Astrocyte of the cerebellum (primary cell): ENCODE results near the gene AGXT.

Source experiments
- DNase-seq: peaks from one replicate; pipeline ENCODE4 v3.0.0-alpha.2; 2011; ENCODE audit warnings: low read depth
- H3K4me3 ChIP-seq: 2 replicates; pipeline ENCODE4 v1.5.1; 2011; ENCODE audit warnings: mild to moderate bottlenecking, low read depth, low read length, moderate library complexity
- CTCF ChIP-seq: IDR thresholded peaks from 2 replicates; pipeline ENCODE4 v1.5.1; 2012; ENCODE audit warnings: low read length, low read depth, moderate library complexity, mild to moderate bottlenecking; ENCODE audit errors: missing control alignments
- in situ Hi-C: cut with HindIII; loops from 2 replicates; pipeline ENCODE4 v1.10.0; 2017; ENCODE audit warnings: low sequenced_read_pairs

AGXT gene

GRCh38 chr2:240898731-240899467 is 30.3 kb downstream of the AGXT start:
- in situ Hi-C loops: no loop called here
- TF ChIP-seq CTCF: no peak
- DNase-seq: no peak
- H3K4me3 ChIP-seq: no peak overlapping the region

- TF ChIP-seq CTCF: no peak
- H3K4me3 ChIP-seq: no peak overlapping the region
- in situ Hi-C loops: no loop called here
- DNase-seq: no peak
These were observed 30.8 kb downstream of the AGXT start for GRCh38 chr2:240899468-240899865.

- H3K4me3 ChIP-seq: no peak overlapping the region
- in situ Hi-C loops: no loop called here
- DNase-seq: no peak
- no peak for TF ChIP-seq CTCF
These were observed 31.7 kb downstream of the AGXT start for GRCh38 chr2:240900141-240900860.

- TF ChIP-seq CTCF: no peak
- in situ Hi-C loops: no loop called here
- no peak for DNase-seq
These were observed 33.5 kb downstream of the AGXT start for GRCh38 chr2:240901986-240902614.

GRCh38 chr2:240902615-240903041 is 34.0 kb downstream of the AGXT start:
- in situ Hi-C loops: no loop called here
- TF ChIP-seq CTCF: no peak
- DNase-seq: no peak
- H3K4me3 ChIP-seq: no peak overlapping the region

More at GRCh38 chr2:240901986-240902614, 33.5 kb downstream of the AGXT start:
- H3K4me3 ChIP-seq: no peak overlapping the region

- TF ChIP-seq CTCF: no peak
- in situ Hi-C loops: no loop called here
- DNase-seq: no peak
- H3K4me3 ChIP-seq: no peak overlapping the region
These were observed 34.8 kb downstream of the AGXT start for GRCh38 chr2:240903191-240904060.
